ENCODE data around the gene IL1RAP. TPM values are rescaled to one million over a fixed set of nuclear protein-coding genes. Genes with fewer than 3 reads are reported as not detected.
"Not testable (repeated sequence)": the region's sequence is repeated elsewhere in the genome, so short reads cannot be mapped to it uniquely, and the experiment has no call there.

IL1RAP gene
- polyA plus RNA-seq, 1 donor = 9.7 TPM

- H3K27ac ChIP-seq (ENCODE audit: low read length) = peak overlapping the region; percentile 37
- peaks cover 15% of the 10 kb centered on the region for H3K4me1 ChIP-seq (ENCODE audit: control insufficient read depth, insufficient read depth, low read length)
- no peaks in the 10 kb centered on the region for H3K27me3 ChIP-seq (ENCODE audit: control insufficient read depth, insufficient read depth, low read length)
- no CpG with 5 or more reads among the region's 4 CpGs for WGBS (ENCODE audit: insufficient coverage, low lambda C conversion rate)
- no peak overlapping the region for H3K4me3 ChIP-seq (ENCODE audit: low read length)
- peak in 1 of 2 donors; percentile 58 for DNase-seq
- H3K9me3 ChIP-seq (ENCODE audit: control insufficient read depth, low read depth, low read length) = no peaks in the 10 kb centered on the region
- H3K36me3 ChIP-seq (ENCODE audit: control insufficient read depth, insufficient read depth, low read length) = no peaks in the 10 kb centered on the region
Measured at GRCh38 chr3:190506271-190506670, 7.6 kb upstream of the IL1RAP start.

DNA sequence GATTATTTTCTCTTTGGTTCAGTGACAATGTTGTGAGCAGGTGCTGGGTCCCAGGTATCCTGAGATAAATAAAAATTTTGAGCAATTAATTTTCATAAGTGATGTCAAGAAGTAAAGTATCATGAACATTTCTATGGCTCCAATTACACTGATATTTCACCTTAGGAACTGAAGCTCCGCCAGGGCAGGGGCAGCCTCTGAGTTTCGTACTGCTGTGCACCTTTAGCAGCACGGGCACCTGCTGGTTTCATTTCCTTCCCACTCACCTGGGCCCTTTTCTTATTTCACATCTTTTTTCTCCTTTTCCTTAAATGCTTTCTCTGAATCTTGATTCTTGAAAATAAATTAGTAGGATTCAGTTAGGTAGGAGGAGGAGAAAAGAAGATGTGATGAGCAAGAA lies 1.2 kb upstream of the IL1RAP start:
- no peak overlapping the region for H3K4me3 ChIP-seq (ENCODE audit: low read length)
- H3K4me1 ChIP-seq (ENCODE audit: control insufficient read depth, insufficient read depth, low read length) = peaks cover 8% of the 10 kb centered on the region
- no peaks in the 10 kb centered on the region for H3K36me3 ChIP-seq (ENCODE audit: control insufficient read depth, insufficient read depth, low read length)
- no peaks in the 10 kb centered on the region for H3K27me3 ChIP-seq (ENCODE audit: control insufficient read depth, insufficient read depth, low read length)
- no CpG with 5 or more reads among the region's 3 CpGs for WGBS (ENCODE audit: insufficient coverage, low lambda C conversion rate)
- no peak for DNase-seq
- H3K9me3 ChIP-seq (ENCODE audit: control insufficient read depth, low read depth, low read length) = no peaks in the 10 kb centered on the region
- H3K27ac ChIP-seq (ENCODE audit: low read length) = no peak overlapping the region

DNA sequence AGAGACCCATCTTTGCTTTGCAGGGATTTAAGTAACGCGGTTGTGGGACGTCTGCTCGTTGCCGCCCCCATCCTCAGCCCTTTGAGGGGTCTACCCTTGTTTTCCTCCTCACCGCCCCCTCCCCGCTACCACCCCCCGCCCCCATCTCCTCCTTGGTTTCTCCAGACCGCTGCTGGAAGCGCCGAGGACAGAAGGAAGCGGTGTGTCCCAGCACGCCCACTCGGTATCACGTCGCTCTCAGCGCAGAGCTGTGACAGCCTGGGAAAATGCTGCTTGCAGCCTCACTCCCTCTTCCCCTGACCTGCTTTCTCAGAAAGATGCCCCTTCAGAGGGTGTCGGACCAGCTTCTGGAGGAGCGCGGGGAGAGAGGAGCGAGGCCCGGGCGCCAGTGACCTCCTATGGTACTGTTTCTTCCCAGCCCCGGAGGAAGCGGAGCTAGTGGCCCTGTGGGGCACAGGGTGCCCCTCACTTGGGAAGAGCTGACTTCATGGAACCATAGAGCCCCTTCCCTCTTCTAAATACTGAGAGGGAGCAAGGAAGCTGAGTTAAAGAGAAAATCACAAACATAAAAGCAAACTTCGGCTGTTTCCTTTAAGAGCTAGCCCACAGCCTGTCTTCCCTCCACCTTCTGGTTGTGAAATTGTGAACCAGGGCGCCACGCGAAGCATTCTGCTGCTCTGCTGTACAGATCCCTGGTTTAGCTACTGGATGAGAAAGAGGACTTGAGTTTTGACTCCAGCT lies 698 bp downstream of the IL1RAP start:
- Histone ChIP-seq H3K27ac (ENCODE audit: low read length) (peak overlapping the region; percentile 64), H3K9me3 (ENCODE audit: control insufficient read depth, low read depth, low read length) (no peaks in the 10 kb centered on the region), H3K36me3 (ENCODE audit: control insufficient read depth, insufficient read depth, low read length) (no peaks in the 10 kb centered on the region), H3K4me1 (ENCODE audit: control insufficient read depth, insufficient read depth, low read length) (peaks cover 8% of the 10 kb centered on the region), H3K4me3 (ENCODE audit: low read length) (peak overlapping the region; percentile 95), H3K27me3 (ENCODE audit: control insufficient read depth, insufficient read depth, low read length) (no peaks in the 10 kb centered on the region)
- WGBS (ENCODE audit: insufficient coverage, low lambda C conversion rate) = no CpG with 5 or more reads among the region's 29 CpGs
- DNase-seq = peak in 1 of 2 donors; percentile 68

DNA sequence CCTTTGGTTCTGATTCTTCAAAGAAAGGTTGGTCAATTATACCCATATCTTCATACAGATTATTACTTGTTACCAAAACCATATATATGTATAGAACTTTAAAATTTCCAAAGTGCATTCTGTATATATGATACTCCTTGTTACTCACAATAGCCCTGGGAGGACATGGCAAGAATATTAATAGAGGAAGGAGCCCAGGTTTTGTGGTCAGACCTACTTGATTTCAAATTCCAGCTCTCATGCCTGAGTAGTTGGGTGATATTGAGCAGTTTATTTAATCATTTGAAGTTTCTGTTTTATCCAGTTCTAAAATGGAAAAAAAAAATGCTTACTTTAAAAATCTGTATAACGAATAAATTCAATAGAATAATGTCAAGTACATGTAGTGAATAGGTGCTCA lies 2.5 kb downstream of the IL1RAP start:
- Histone ChIP-seq H3K27me3 (ENCODE audit: control insufficient read depth, insufficient read depth, low read length) (no peaks in the 10 kb centered on the region), H3K27ac (ENCODE audit: low read length) (no peak overlapping the region), H3K4me3 (ENCODE audit: low read length) (no peak overlapping the region), H3K4me1 (ENCODE audit: control insufficient read depth, insufficient read depth, low read length) (peaks cover 8% of the 10 kb centered on the region), H3K9me3 (ENCODE audit: control insufficient read depth, low read depth, low read length) (no peaks in the 10 kb centered on the region), H3K36me3 (ENCODE audit: control insufficient read depth, insufficient read depth, low read length) (no peaks in the 10 kb centered on the region)
- WGBS (ENCODE audit: insufficient coverage, low lambda C conversion rate) = no CpG with 5 or more reads among the region's 1 CpG
- DNase-seq = no peak

DNA sequence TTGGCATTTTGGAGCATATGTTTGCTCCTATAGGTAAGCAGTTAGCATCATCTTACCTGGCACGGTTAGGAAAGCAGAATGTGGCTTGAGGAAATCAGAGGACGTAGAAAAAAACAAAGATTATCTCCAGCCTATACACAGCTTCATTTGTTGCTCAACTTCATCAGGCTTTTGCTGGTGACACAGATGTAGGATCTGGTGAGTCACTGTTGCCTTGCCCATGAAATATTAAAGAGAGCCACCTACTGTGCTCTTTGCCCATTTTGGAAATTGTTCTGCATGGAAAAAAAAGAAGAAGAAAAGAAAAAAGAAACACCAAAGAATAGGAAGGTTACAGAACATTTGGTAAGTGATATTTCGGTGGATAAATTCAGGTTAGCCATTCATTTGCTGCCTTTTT lies 3.8 kb downstream of the IL1RAP start:
- DNase-seq = no peak
- Histone ChIP-seq H3K36me3 (ENCODE audit: control insufficient read depth, insufficient read depth, low read length) (no peaks in the 10 kb centered on the region), H3K4me3 (ENCODE audit: low read length) (no peak overlapping the region), H3K27me3 (ENCODE audit: control insufficient read depth, insufficient read depth, low read length) (no peaks in the 10 kb centered on the region), H3K27ac (ENCODE audit: low read length) (no peak overlapping the region), H3K9me3 (ENCODE audit: control insufficient read depth, low read depth, low read length) (no peaks in the 10 kb centered on the region), H3K4me1 (ENCODE audit: control insufficient read depth, insufficient read depth, low read length) (peaks cover 8% of the 10 kb centered on the region)
- WGBS (ENCODE audit: insufficient coverage, low lambda C conversion rate) = 100% methylated on average over 1 of the region's 3 CpGs

DNA sequence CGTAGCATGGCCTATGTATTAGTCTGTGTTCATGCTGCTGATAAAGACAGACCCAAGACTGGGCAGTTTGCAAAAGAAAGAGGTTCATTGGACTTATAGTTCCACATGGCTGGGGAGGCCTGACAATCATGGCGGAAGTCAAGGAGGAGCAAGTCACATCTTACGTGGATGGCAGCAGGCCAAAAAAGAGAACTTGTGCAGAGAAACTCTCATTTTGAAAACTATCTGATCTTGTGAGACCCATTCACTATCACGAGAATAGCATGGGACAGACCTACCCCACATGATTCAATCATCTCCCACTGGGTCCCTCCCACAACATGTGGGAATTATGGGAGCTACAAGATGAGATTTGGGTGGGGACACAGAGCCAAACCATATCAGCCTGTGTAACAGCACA lies 4.6 kb downstream of the IL1RAP start:
- H3K9me3 ChIP-seq (ENCODE audit: control insufficient read depth, low read depth, low read length); H3K27ac ChIP-seq (ENCODE audit: low read length); H3K4me3 ChIP-seq (ENCODE audit: low read length); DNase-seq; H3K4me1 ChIP-seq (ENCODE audit: control insufficient read depth, insufficient read depth, low read length); H3K27me3 ChIP-seq (ENCODE audit: control insufficient read depth, insufficient read depth, low read length); H3K36me3 ChIP-seq (ENCODE audit: control insufficient read depth, insufficient read depth, low read length): not testable (repeated sequence)
- WGBS (ENCODE audit: insufficient coverage, low lambda C conversion rate) = 100% methylated on average over 1 of the region's 4 CpGs

GRCh38 chr3:190519886-190520285 lies 6.0 kb downstream of the IL1RAP start:
- H3K36me3 ChIP-seq (ENCODE audit: control insufficient read depth, insufficient read depth, low read length) = no peaks in the 10 kb centered on the region
- no peaks in the 10 kb centered on the region for H3K9me3 ChIP-seq (ENCODE audit: control insufficient read depth, low read depth, low read length)
- no CpG with 5 or more reads among the region's 1 CpG for WGBS (ENCODE audit: insufficient coverage, low lambda C conversion rate)
- no peak overlapping the region for H3K27ac ChIP-seq (ENCODE audit: low read length)
- H3K4me1 ChIP-seq (ENCODE audit: control insufficient read depth, insufficient read depth, low read length) = peaks cover 4% of the 10 kb centered on the region
- no peak overlapping the region for H3K4me3 ChIP-seq (ENCODE audit: low read length)
- DNase-seq = no peak
- no peaks in the 10 kb centered on the region for H3K27me3 ChIP-seq (ENCODE audit: control insufficient read depth, insufficient read depth, low read length)

GRCh38 chr3:190521998-190522397 lies 8.1 kb downstream of the IL1RAP start:
- Histone ChIP-seq H3K27ac (ENCODE audit: low read length) (no peak overlapping the region), H3K9me3 (ENCODE audit: control insufficient read depth, low read depth, low read length) (no peaks in the 10 kb centered on the region), H3K27me3 (ENCODE audit: control insufficient read depth, insufficient read depth, low read length) (no peaks in the 10 kb centered on the region), H3K4me1 (ENCODE audit: control insufficient read depth, insufficient read depth, low read length) (no peaks in the 10 kb centered on the region), H3K36me3 (ENCODE audit: control insufficient read depth, insufficient read depth, low read length) (no peaks in the 10 kb centered on the region), H3K4me3 (ENCODE audit: low read length) (no peak overlapping the region)
- 100% methylated on average over 1 of the region's 3 CpGs for WGBS (ENCODE audit: insufficient coverage, low lambda C conversion rate)
- no peak for DNase-seq

DNA sequence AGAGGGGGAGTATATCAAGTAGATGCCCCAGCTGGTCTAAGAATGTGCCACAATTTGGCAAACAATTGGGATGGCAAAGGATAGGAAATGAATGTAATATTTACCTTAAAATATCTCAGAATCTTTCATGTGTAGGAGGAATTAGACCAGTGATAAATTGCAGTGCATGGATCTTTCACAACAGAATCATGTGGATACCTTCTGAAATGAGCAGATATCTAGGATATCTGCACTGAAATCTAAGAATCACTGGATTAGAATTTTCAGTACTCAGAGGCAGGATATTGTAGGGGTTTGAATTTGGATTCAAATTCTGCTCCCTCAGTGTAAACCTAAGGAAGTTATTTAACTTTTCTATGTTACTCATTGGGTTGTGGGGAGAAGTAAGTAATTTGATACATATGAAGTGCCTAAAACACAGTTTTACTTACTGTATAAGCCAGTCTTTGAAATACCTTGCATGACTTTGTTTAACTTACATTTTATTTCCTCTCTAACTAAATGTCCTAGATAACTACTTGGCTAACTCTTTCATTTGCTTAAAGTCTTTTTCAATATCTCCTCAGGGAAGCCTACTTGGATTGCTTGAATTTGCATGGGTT lies 8.8 kb downstream of the IL1RAP start:
- Histone ChIP-seq H3K36me3 (ENCODE audit: control insufficient read depth, insufficient read depth, low read length) (no peaks in the 10 kb centered on the region), H3K27ac (ENCODE audit: low read length) (no peak overlapping the region), H3K4me1 (ENCODE audit: control insufficient read depth, insufficient read depth, low read length) (no peaks in the 10 kb centered on the region), H3K9me3 (ENCODE audit: control insufficient read depth, low read depth, low read length) (no peaks in the 10 kb centered on the region), H3K27me3 (ENCODE audit: control insufficient read depth, insufficient read depth, low read length) (no peaks in the 10 kb centered on the region), H3K4me3 (ENCODE audit: low read length) (no peak overlapping the region)
- DNase-seq = no peak

DNA sequence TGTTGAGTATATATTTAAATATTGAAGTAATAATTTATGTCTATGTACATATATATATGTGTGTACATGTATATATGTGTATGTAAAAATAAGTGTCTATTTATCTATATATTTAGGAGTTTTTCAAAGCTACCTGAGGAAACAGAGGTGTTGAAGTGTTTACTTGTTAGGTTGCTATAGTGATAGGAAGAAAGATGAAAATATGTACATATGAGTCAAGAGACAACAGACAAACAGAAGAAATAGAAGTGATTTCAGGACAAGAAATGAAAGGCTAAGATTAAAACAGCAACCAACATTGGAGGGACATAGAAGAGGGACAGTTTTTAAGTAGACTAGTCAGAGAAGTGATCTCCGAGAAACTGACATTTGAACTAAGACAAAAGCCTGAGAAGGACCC lies 11.1 kb downstream of the IL1RAP start:
- H3K4me3 ChIP-seq (ENCODE audit: low read length) = no peak overlapping the region
- 100% methylated on average over 1 of the region's 1 CpG for WGBS (ENCODE audit: insufficient coverage, low lambda C conversion rate)
- no peaks in the 10 kb centered on the region for H3K36me3 ChIP-seq (ENCODE audit: control insufficient read depth, insufficient read depth, low read length)
- H3K27me3 ChIP-seq (ENCODE audit: control insufficient read depth, insufficient read depth, low read length) = no peaks in the 10 kb centered on the region
- no peak for DNase-seq
- H3K4me1 ChIP-seq (ENCODE audit: control insufficient read depth, insufficient read depth, low read length) = no peaks in the 10 kb centered on the region
- H3K9me3 ChIP-seq (ENCODE audit: control insufficient read depth, low read depth, low read length) = no peaks in the 10 kb centered on the region
- no peak overlapping the region for H3K27ac ChIP-seq (ENCODE audit: low read length)

DNA sequence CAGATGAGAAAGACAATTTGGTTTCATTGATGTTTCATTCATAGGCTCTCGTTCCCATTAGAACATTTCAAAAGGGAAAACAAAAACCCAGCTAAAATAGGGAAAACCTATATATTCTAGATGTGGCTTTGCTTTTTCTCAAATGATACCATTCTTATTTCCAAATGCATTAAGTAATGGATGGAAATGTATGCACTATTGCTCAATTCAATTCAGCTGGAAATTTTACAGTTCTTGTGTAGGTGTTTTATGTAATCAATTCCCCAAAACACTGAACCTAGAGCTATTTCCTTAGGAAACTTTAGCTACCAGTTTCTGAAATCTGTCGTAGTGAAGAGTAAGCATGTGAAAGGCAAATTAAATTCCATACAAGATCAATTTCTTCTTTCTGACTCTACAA lies 11.7 kb downstream of the IL1RAP start:
- Histone ChIP-seq H3K4me3 (ENCODE audit: low read length) (no peak overlapping the region), H3K27ac (ENCODE audit: low read length) (no peak overlapping the region), H3K27me3 (ENCODE audit: control insufficient read depth, insufficient read depth, low read length) (no peaks in the 10 kb centered on the region), H3K9me3 (ENCODE audit: control insufficient read depth, low read depth, low read length) (no peaks in the 10 kb centered on the region), H3K36me3 (ENCODE audit: control insufficient read depth, insufficient read depth, low read length) (no peaks in the 10 kb centered on the region), H3K4me1 (ENCODE audit: control insufficient read depth, insufficient read depth, low read length) (no peaks in the 10 kb centered on the region)
- WGBS (ENCODE audit: insufficient coverage, low lambda C conversion rate) = 100% methylated on average over 1 of the region's 2 CpGs
- no peak for DNase-seq

Measured in large intestine (tissue), 3 donors.